H1 (cell line): ENCODE data around the gene ADIPOR2. TPM values are rescaled to one million over a fixed set of nuclear protein-coding genes. Genes with fewer than 3 reads are reported as not detected.

Source experiments
- CTCF ChIA-PET: fragments of 300-600 bp; sonication (Branson Sonifier 250); formaldehyde crosslinking; loops from one replicate; lab custom pipeline; 2021; ENCODE audit not compliant: partially characterized antibody; lab: Charles Lee
- POLR2A ChIA-PET: fragments of 300-600 bp; sonication (Branson Sonifier 250); formaldehyde crosslinking; loops from one replicate; lab custom pipeline; 2021; ENCODE audit warnings: inconsistent platforms; ENCODE audit not compliant: partially characterized antibody; lab: Charles Lee
- DNase-seq, 2 experiments: peaks; one replicate each; pipeline versions ENCODE4 v3.0.0 to v3.0.0-alpha.2; 2010 to 2022; ENCODE audit warnings: low spot score in 2 of 2, low read depth in 1 of 2, mixed read lengths in 1 of 2
- FAIRE-seq: peaks from 2 replicates; lab custom pipeline; 2011; peaks lifted over from hg19 to GRCh38; lab: Jason Lieb, UNC
- H2AFZ ChIP-seq: 2 replicates; pipeline ENCODE4 v1.8.1; 2012; ENCODE audit warnings: low read length, inconsistent platforms
- H2AK5ac ChIP-seq: 2 replicates; pipeline ENCODE4 v1.6.1; 2013; ENCODE audit warnings: low read depth, low read length
- H2BK120ac ChIP-seq: replicated peaks from 2 replicates; pipeline ENCODE3; 2013; ENCODE audit warnings: low read depth, low read length, inconsistent platforms
- H2BK12ac ChIP-seq: 2 replicates; pipeline ENCODE4 v1.6.1; 2013; ENCODE audit warnings: low read depth, low read length
- H2BK15ac ChIP-seq: 2 replicates; pipeline ENCODE4 v1.6.1; 2013; ENCODE audit warnings: low read length
- H2BK20ac ChIP-seq: 2 replicates; pipeline ENCODE4 v1.6.1; 2013; ENCODE audit warnings: low read length
- H2BK5ac ChIP-seq: 2 replicates; pipeline ENCODE4 v1.6.1; 2013; ENCODE audit warnings: low read depth, low read length
- H3K14ac ChIP-seq: 2 replicates; pipeline ENCODE4 v1.6.1; 2013; ENCODE audit warnings: inconsistent platforms; ENCODE audit not compliant: insufficient read length
- H3K18ac ChIP-seq: 2 replicates; pipeline ENCODE4 v1.6.1; 2013; ENCODE audit warnings: low read length; ENCODE audit errors: extremely low read depth
- H3K23ac ChIP-seq: 2 replicates; pipeline ENCODE4 v1.6.1; 2013; ENCODE audit warnings: inconsistent platforms; ENCODE audit not compliant: insufficient read length
- H3K23me2 ChIP-seq: 2 replicates; pipeline ENCODE4 v1.6.1; 2013; ENCODE audit warnings: low read depth, low read length
- H3K27ac ChIP-seq: 2 replicates; pipeline ENCODE4 v1.6.1; 2011; ENCODE audit warnings: low read depth, low read length, inconsistent platforms
- H3K27me3 ChIP-seq, 4 experiments: replicated peaks in 1 of 4; 1 replicate in 1 of 4; 2 replicates in 3 of 4; pipeline versions ENCODE4 v1.6.1 to v1.8.1; 2011 to 2013; ENCODE audit warnings: low read length in 3 of 4, mild to moderate bottlenecking in 3 of 4, inconsistent platforms in 2 of 4, mixed read lengths in 2 of 4, moderate library complexity in 1 of 4; ENCODE audit not compliant: control insufficient read depth in 3 of 4, insufficient read depth in 3 of 4; ENCODE audit errors: extremely low read depth in 1 of 4
- H3K36me3 ChIP-seq, 4 experiments: 2 replicates each; pipeline versions ENCODE4 v1.6.1 to v1.8.1; 2011 to 2013; ENCODE audit warnings: mild to moderate bottlenecking in 4 of 4, low read length in 3 of 4, moderate library complexity in 2 of 4, control low read depth in 1 of 4, inconsistent platforms in 1 of 4; ENCODE audit not compliant: insufficient read depth in 4 of 4, control insufficient read depth in 2 of 4
- H3K4ac ChIP-seq: replicated peaks from 2 replicates; pipeline ENCODE3; 2013; ENCODE audit warnings: low read length, low read depth, mixed read lengths, inconsistent platforms; ENCODE audit not compliant: insufficient read length
- H3K4me1 ChIP-seq, 4 experiments: replicated peaks in 1 of 4; 1 replicate in 1 of 4; 2 replicates in 3 of 4; pipeline versions ENCODE4 v1.6.1 to v1.8.1; 2011 to 2013; ENCODE audit warnings: low read length in 3 of 4, inconsistent platforms in 2 of 4, mixed read lengths in 1 of 4; ENCODE audit not compliant: insufficient read depth in 4 of 4, control insufficient read depth in 3 of 4
- H3K4me2 ChIP-seq, 2 experiments: 2 replicates each; pipeline versions ENCODE4 v1.6.1 to v1.8.1; 2011 to 2013; ENCODE audit warnings: low read depth in 2 of 2, low read length in 2 of 2, control low read depth in 1 of 2, inconsistent platforms in 1 of 2, mild to moderate bottlenecking in 1 of 2; ENCODE audit not compliant: insufficient read depth in 1 of 2
- H3K4me3 ChIP-seq, 4 experiments: fragments of 200-600, 300-600 bp in 1 of 4; sonication (generic), shearing (Covaris generic), sonication (Bioruptor Twin) in 1 of 4; 2 replicates each; pipeline versions ENCODE4 v1.5.1 to v1.8.1; 2011 to 2016; ENCODE audit warnings: low read length in 4 of 4, low read depth in 3 of 4, control low read depth in 2 of 4, inconsistent platforms in 2 of 4, mild to moderate bottlenecking in 2 of 4, mixed read lengths in 1 of 4, moderate library complexity in 1 of 4; ENCODE audit not compliant: insufficient read depth in 2 of 4; ENCODE audit errors: extremely low read depth in 1 of 4
- H3K56ac ChIP-seq: replicated peaks from 2 replicates; pipeline ENCODE3; 2013; ENCODE audit warnings: low read depth, mild to moderate bottlenecking, mixed read lengths, low read length, inconsistent platforms; ENCODE audit not compliant: insufficient read length
- H3K79me1 ChIP-seq: 2 replicates; pipeline ENCODE4 v1.6.1; 2013; ENCODE audit warnings: low read depth, low read length, control low read depth
- H3K79me2 ChIP-seq, 2 experiments: 2 replicates each; pipeline versions ENCODE4 v1.6.1 to v1.8.1; 2012 to 2013; ENCODE audit warnings: low read length in 2 of 2, mild to moderate bottlenecking in 2 of 2, inconsistent platforms in 1 of 2; ENCODE audit not compliant: insufficient read depth in 2 of 2, control insufficient read depth in 1 of 2
- H3K9ac ChIP-seq, 4 experiments: replicated peaks in 1 of 4; 1 replicate in 1 of 4; 2 replicates in 3 of 4; pipeline versions ENCODE4 v1.6.1 to v1.8.1; 2011 to 2013; ENCODE audit warnings: low read depth in 3 of 4, low read length in 3 of 4, control low read depth in 2 of 4, mild to moderate bottlenecking in 2 of 4, moderate library complexity in 2 of 4, inconsistent platforms in 1 of 4; ENCODE audit errors: extremely low read depth in 1 of 4
- H3K9me3 ChIP-seq, 2 experiments: 2 replicates each; pipeline versions ENCODE4 v1.6.1 to v1.8.1; 2012 to 2013; ENCODE audit warnings: mild to moderate bottlenecking in 2 of 2, moderate library complexity in 2 of 2, control low read depth in 1 of 2, inconsistent platforms in 1 of 2, low read depth in 1 of 2, low read length in 1 of 2, mixed read lengths in 1 of 2; ENCODE audit not compliant: insufficient read depth in 2 of 2
- H4K20me1 ChIP-seq, 2 experiments: replicated peaks in 1 of 2; 2 replicates each; pipeline versions ENCODE3 to v1.8.1; 2011 to 2013; ENCODE audit warnings: inconsistent platforms in 2 of 2, low read length in 2 of 2, mild to moderate bottlenecking in 1 of 2; ENCODE audit not compliant: insufficient read depth in 2 of 2, control insufficient read depth in 1 of 2
- H4K5ac ChIP-seq: 2 replicates; pipeline ENCODE4 v1.6.1; 2013; ENCODE audit warnings: low read length, low read depth, mixed read lengths, inconsistent platforms; ENCODE audit not compliant: insufficient read length
- H4K8ac ChIP-seq: 2 replicates; pipeline ENCODE4 v1.8.0; 2013; ENCODE audit warnings: mild to moderate bottlenecking, moderate library complexity, low read length, inconsistent platforms; ENCODE audit not compliant: insufficient read depth; ENCODE audit errors: extremely low read depth
- H4K91ac ChIP-seq: replicated peaks from 2 replicates; pipeline ENCODE3; 2013; ENCODE audit warnings: low read length, mixed read lengths, inconsistent platforms; ENCODE audit not compliant: insufficient read length
- CBX8 ChIP-seq: fragments of 300-800, 300-1000 bp; sonication (generic); IDR thresholded peaks from 2 replicates; pipeline ENCODE4 v1.7.1; 2016; ENCODE audit warnings: low read depth, low read length, borderline replicate concordance
- EGR1 ChIP-seq: IDR thresholded peaks from 2 replicates; pipeline ENCODE4 v1.6.1; 2011; ENCODE audit warnings: low read depth, low read length, borderline replicate concordance
- EZH2 ChIP-seq: fragments of 200-600 bp; sonication (generic); IDR thresholded peaks from 2 replicates; pipeline ENCODE4 v1.7.1; 2012; ENCODE audit warnings: low read depth, mild to moderate bottlenecking, moderate library complexity, low read length, inconsistent platforms; ENCODE audit not compliant: severe bottlenecking
- JUND ChIP-seq: IDR thresholded peaks from 2 replicates; pipeline ENCODE4 v1.6.1; 2011; ENCODE audit warnings: mild to moderate bottlenecking, improper control_type of control experiment, low read length
- KDM5A ChIP-seq: fragments of 200-600 bp; IDR thresholded peaks from 2 replicates; pipeline ENCODE4 v1.7.1; 2012; ENCODE audit warnings: mild to moderate bottlenecking, low read length, inconsistent platforms, mixed read lengths
- POLR2A ChIP-seq, 2 experiments: IDR thresholded peaks; 1 replicate in 1 of 2; 2 replicates in 1 of 2; pipeline ENCODE4 v1.6.1; 2011; ENCODE audit warnings: low read depth in 2 of 2, low read length in 2 of 2, mild to moderate bottlenecking in 2 of 2; ENCODE audit errors: control extremely low read depth in 1 of 2
- SAP30 ChIP-seq: fragments of 300-600 bp; sonication (generic); IDR thresholded peaks from 2 replicates; pipeline ENCODE4 v1.7.1; 2012; ENCODE audit warnings: low read length, moderate library complexity, mild to moderate bottlenecking, inconsistent platforms; ENCODE audit not compliant: insufficient read depth, insufficient replicate concordance
- SIRT6 ChIP-seq: IDR thresholded peaks from one replicate; pipeline ENCODE4 v1.7.1; 2012; ENCODE audit warnings: low read length, inconsistent platforms
- SIX5 ChIP-seq: IDR thresholded peaks from 2 replicates; pipeline ENCODE4 v1.6.1; 2011; ENCODE audit warnings: mild to moderate bottlenecking, low read depth, low read length
- WGBS, 2 experiments: shearing (Covaris generic) in 1 of 2; methylation state at CpG; one replicate each; pipeline versions ENCODE4 v1.1.6 to v1.1.7; 2013 to 2015; ENCODE audit warnings: low lambda C conversion rate in 2 of 2, mixed read lengths in 2 of 2, inconsistent platforms in 1 of 2, low coverage in 1 of 2, missing lambda C conversion rate in 1 of 2; ENCODE audit not compliant: insufficient replicate concordance in 2 of 2, insufficient coverage in 1 of 2, insufficient read length in 1 of 2; ENCODE audit errors: extremely low coverage in 1 of 2, missing lambda C conversion rate in 1 of 2; 5-methylcytosine and 5-hydroxymethylcytosine counted together
- polyA plus RNA-seq, 7 experiments: library from polyadenylated mRNA; depleted of rRNA in 3 of 7; stranded (reverse) in 5 of 7; unstranded in 2 of 7; fragments of >200 nt in 5 of 7; fragments of 200-250 nt in 2 of 7; gene quantifications; 1 replicate in 5 of 7; 2 replicates in 1 of 7; 4 replicates in 1 of 7; pipeline versions ENCODE4 v1.2.1 to v1.2.3, GENCODE V29; 2011 to 2013; ENCODE audit warnings: missing spikeins in 2 of 7, mixed read lengths in 2 of 7
- total RNA-seq: library from RNA; stranded (reverse); fragmentation: NEBNext Ultra II Directional; extraction: Animal tissue kit (Norgen Biotek cat#: 25700); gene quantifications from 2 replicates; pipeline ENCODE4 v1.2.1, GENCODE V29; 2021
- TF ChIP-seq, protein P1 (sequence below): IDR thresholded peaks from 2 replicates; pipeline ENCODE4 v1.6.1; 2011; ENCODE audit warnings: low read length, improper control_type of control experiment

ADIPOR2 gene
- total and polyA plus RNA-seq, 2 of the 8 experiments (the other 6 are each of a cell fraction or from before 2014, with no cell fraction given): 17.5 to 50.8 TPM

DNA sequence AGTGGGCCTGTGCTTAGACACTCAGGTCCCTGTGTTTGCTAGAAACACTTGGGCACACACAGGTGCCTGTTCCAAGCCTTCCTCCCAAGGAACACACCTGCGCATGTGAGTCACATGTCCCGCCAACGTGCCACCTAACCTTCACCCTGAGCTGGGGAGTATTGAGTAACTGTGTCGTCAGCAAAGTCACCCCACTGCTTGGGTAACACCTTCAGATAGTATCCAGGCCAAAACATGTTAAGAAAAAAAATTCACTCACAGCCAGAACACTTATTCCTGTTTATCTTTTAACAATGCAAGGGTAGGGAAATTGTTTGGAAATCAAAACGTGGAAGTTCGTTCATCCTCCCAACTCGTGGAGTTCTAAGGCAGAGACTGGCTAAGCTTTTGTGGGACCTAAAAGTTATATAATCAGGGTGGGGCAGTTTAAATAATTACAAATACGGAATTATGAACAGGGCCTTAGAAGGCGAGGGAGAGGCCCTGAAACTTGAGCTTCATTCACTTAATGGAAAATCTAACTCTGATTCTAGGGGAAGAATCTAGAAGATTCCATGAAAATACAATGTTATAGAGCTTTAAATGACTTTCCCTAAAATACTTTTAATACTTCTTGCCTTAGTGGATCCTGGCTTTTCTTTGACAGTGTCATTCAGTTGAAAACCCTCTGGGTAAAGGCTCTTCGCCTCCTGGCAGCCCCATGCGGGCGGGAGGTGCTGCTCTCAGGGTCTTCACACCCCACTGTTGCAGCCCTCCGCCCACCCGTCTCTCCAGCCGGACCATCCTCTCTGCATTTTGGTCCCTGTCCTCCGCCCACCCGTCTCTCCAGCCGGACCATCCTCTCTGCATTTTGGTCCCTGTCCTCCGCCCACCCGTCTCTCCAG is 30.3 kb upstream of the ADIPOR2 start:
- no peak overlapping the region for H3K23ac ChIP-seq
- no peaks in the 10 kb centered on the region for H4K20me1 ChIP-seq
- no peaks in the 10 kb centered on the region for H3K36me3 ChIP-seq
- H2BK5ac ChIP-seq: no peak overlapping the region
- 58% methylated on average over 12 of the region's 20 CpGs; no CpG with 5 or more reads in 1 of the 2 experiments for WGBS, 2 experiments
- no peak overlapping the region for H3K4ac ChIP-seq
- no peak overlapping the region for H4K8ac ChIP-seq
- peak overlapping the region; percentile 56; the same call in 1 of the 2 replicates for H2BK12ac ChIP-seq
- H4K91ac ChIP-seq: no peak overlapping the region
- no peaks in the 10 kb centered on the region for H3K4me1 ChIP-seq
- H2BK120ac ChIP-seq: no peak overlapping the region
- H3K79me2 ChIP-seq: no peaks in the 10 kb centered on the region
- no peaks in the 10 kb centered on the region for H3K79me1 ChIP-seq
- no peak overlapping the region for H4K5ac ChIP-seq
- H2AFZ ChIP-seq: no peak overlapping the region
- peak overlapping the region in 2 of 4 experiments; percentile 23 to 51; a peak in 4 of 8 replicates for H3K4me3 ChIP-seq
- H3K9ac ChIP-seq: no peak overlapping the region
- no peak for DNase-seq
- H2BK20ac ChIP-seq: no peak overlapping the region
- no peak overlapping the region for H3K56ac ChIP-seq
- H3K9me3 ChIP-seq: no peaks in the 10 kb centered on the region; a peak in 1 of 4 replicates
- H2AK5ac ChIP-seq: no peak overlapping the region
- no peak overlapping the region for H3K18ac ChIP-seq
- no peak for FAIRE-seq
- no peak overlapping the region for H3K14ac ChIP-seq
- POLR2A ChIA-PET: interaction anchor here (1.0 kb wide), 2 partner anchors 27 to 31 kb away, joined by 4 read pairs; partner anchors contain the start of gene ADIPOR2
- H3K4me2 ChIP-seq: peak overlapping the region; percentile 39 to 53
- CTCF ChIA-PET: interaction anchor here (0.9 to 18.8 kb wide), 9 partner anchors 9 to 297 kb away, joined by 3 to 265 read pairs (median 9); no protein-coding TSS in a partner anchor
- no peak overlapping the region for H3K27ac ChIP-seq
- peaks cover 8% of the 10 kb centered on the region; the same call in 1 of the 2 replicates for H3K23me2 ChIP-seq
- no peak overlapping the region for H2BK15ac ChIP-seq
- H3K27me3 ChIP-seq: peaks cover 6 to 27% (median 20%) of the 10 kb centered on the region in 4 experiments
- TF ChIP-seq KDM5A (no peak), SIX5 (no peak), SAP30 (no peak), JUND (no peak), POLR2A (IDR thresholded peaks at IDR 0.05; ENCODE audit: control extremely low read depth in 1 of 2, low read depth in 2 of 2, low read length in 2 of 2) (no peak), EZH2 (no peak), CBX8 (no peak), EGR1 (no peak), SIRT6 (no peak)
- TF ChIP-seq, protein P1, sequence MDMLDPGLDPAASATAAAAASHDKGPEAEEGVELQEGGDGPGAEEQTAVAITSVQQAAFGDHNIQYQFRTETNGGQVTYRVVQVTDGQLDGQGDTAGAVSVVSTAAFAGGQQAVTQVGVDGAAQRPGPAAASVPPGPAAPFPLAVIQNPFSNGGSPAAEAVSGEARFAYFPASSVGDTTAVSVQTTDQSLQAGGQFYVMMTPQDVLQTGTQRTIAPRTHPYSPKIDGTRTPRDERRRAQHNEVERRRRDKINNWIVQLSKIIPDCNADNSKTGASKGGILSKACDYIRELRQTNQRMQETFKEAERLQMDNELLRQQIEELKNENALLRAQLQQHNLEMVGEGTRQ: no peak
